Hepatocyte (in vitro differentiated cells): ENCODE data around the gene LCN9. TPM values are rescaled to one million over a fixed set of nuclear protein-coding genes. Genes with fewer than 3 reads are reported as not detected.

Source experiments
- DNase-seq: peaks from one replicate; pipeline ENCODE4 v3.0.0-alpha.2; 2016; ENCODE audit warnings: low spot score
- H2AFZ ChIP-seq: fragments of 200-600 bp; sonication (generic); 2 replicates; pipeline ENCODE4 v1.6.0; 2016; ENCODE audit warnings: antibody characterized with exemption, mild to moderate bottlenecking
- H3K27ac ChIP-seq: fragments of 200-600 bp; sonication (generic); 2 replicates; pipeline ENCODE4 v1.5.1; 2016; ENCODE audit warnings: mild to moderate bottlenecking
- H3K27me3 ChIP-seq: fragments of 200-600 bp; sonication (generic); 2 replicates; pipeline ENCODE4 v1.6.1; 2016
- H3K36me3 ChIP-seq: fragments of 200-600 bp; sonication (generic); replicated peaks from 2 replicates; pipeline ENCODE4 v1.5.1; 2016; ENCODE audit warnings: low read depth; ENCODE audit not compliant: insufficient read depth
- H3K4me1 ChIP-seq: fragments of 200-600 bp; sonication (generic); 2 replicates; pipeline ENCODE4 v1.5.1; 2016; ENCODE audit warnings: mild to moderate bottlenecking, moderate library complexity; ENCODE audit not compliant: insufficient read depth
- H3K4me2 ChIP-seq: fragments of 200-600 bp; sonication (generic); 2 replicates; pipeline ENCODE4 v1.6.0; 2016
- H3K4me3 ChIP-seq: fragments of 200-600 bp; sonication (generic); 2 replicates; pipeline ENCODE4 v1.5.1; 2016; ENCODE audit warnings: mild to moderate bottlenecking
- H3K79me2 ChIP-seq: fragments of 200-600 bp; sonication (generic); 2 replicates; pipeline ENCODE4 v1.6.0; 2017; ENCODE audit warnings: mild to moderate bottlenecking
- H3K9me2 ChIP-seq: fragments of 200-600 bp; sonication (generic); replicated peaks from 2 replicates; pipeline ENCODE4 v1.6.0; 2017; ENCODE audit warnings: mild to moderate bottlenecking; ENCODE audit not compliant: insufficient read depth
- H3K9me3 ChIP-seq: fragments of 200-600 bp; sonication (generic); 2 replicates; pipeline ENCODE4 v1.5.1; 2016; ENCODE audit warnings: low read depth, mild to moderate bottlenecking
- H4K20me1 ChIP-seq: fragments of 200-600 bp; sonication (generic); 2 replicates; pipeline ENCODE4 v1.6.0; 2016; ENCODE audit warnings: mild to moderate bottlenecking; ENCODE audit not compliant: insufficient read depth, poor library complexity, severe bottlenecking
- EZH2 ChIP-seq: fragments of 200-600 bp; sonication (generic); IDR thresholded peaks from 2 replicates; pipeline ENCODE4 v1.6.1; 2016; ENCODE audit warnings: antibody characterized with exemption, mild to moderate bottlenecking, borderline replicate concordance
- EZH2phosphoT487 ChIP-seq: fragments of 200-600 bp; sonication (generic); IDR thresholded peaks from one replicate; pipeline ENCODE4 v1.6.1; 2018; ENCODE audit warnings: antibody characterized with exemption, mild to moderate bottlenecking, low read depth, moderate library complexity; ENCODE audit not compliant: unreplicated experiment, severe bottlenecking
- WGBS: methylation state at CpG from one replicate; pipeline ENCODE4 v1.1.6; 2016; ENCODE audit warnings: low lambda C conversion rate; ENCODE audit errors: missing lambda C conversion rate; 5-methylcytosine and 5-hydroxymethylcytosine counted together
- polyA plus RNA-seq: library from polyadenylated mRNA; unstranded; fragments of >200 nt; fragmentation: Nextera tagmentation; extraction: Ambion mirVana; gene quantifications from 2 replicates; pipeline ENCODE4 v1.2.1, GENCODE V29; 2016
- total RNA-seq: library from RNA; depleted of rRNA; stranded (reverse); fragments of >200 nt; gene quantifications from 2 replicates; pipeline ENCODE4 v1.2.3, GENCODE V29; 2014
- TF ChIP-seq, protein P1 (sequence below): fragments of 200-600 bp; sonication (generic); IDR thresholded peaks from 2 replicates; pipeline ENCODE4 v1.5.1; 2016; ENCODE audit warnings: antibody characterized with exemption, mild to moderate bottlenecking; ENCODE audit not compliant: poor library complexity

LCN9 gene
- total and polyA plus RNA-seq, 2 experiments from 2014 or later: 2.6 to 13.4 TPM

DNA sequence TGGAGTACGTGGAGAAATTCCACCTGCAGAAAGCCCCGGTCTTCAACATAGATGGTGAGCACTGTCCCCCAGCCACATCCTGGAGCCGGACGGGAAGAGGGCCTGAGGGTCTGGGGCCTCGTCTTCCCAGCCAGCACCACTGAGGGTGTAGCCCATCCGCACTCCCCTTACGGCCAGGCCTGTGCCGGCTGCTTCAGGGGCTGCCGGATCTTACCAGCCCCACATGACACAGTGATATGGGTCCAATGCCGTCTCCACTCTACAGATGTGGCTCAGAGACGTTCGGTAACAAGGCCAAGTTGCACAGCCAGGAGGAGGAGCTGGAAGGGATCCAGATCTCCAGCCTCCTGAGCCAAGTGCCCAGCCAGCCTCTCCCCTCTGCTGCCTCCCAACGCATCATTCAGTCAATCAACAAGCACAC lies 45.1 kb upstream of the LCN9 start:
- Histone ChIP-seq H3K36me3 (no peaks in the 10 kb centered on the region), H3K79me2 (no peaks in the 10 kb centered on the region), H4K20me1 (no peaks in the 10 kb centered on the region), H3K9me3 (no peaks in the 10 kb centered on the region), H3K4me3 (no peak overlapping the region), H2AFZ (no peak overlapping the region), H3K27ac (no peak overlapping the region), H3K27me3 (peaks cover 4% of the 10 kb centered on the region), H3K9me2 (no peaks in the 10 kb centered on the region), H3K4me2 (no peak overlapping the region), H3K4me1 (no peaks in the 10 kb centered on the region)
- no peak for DNase-seq
- TF ChIP-seq EZH2phosphoT487 (no peak), EZH2 (no peak)
- 91% methylated on average over 13 of the region's 13 CpGs for WGBS

DNA sequence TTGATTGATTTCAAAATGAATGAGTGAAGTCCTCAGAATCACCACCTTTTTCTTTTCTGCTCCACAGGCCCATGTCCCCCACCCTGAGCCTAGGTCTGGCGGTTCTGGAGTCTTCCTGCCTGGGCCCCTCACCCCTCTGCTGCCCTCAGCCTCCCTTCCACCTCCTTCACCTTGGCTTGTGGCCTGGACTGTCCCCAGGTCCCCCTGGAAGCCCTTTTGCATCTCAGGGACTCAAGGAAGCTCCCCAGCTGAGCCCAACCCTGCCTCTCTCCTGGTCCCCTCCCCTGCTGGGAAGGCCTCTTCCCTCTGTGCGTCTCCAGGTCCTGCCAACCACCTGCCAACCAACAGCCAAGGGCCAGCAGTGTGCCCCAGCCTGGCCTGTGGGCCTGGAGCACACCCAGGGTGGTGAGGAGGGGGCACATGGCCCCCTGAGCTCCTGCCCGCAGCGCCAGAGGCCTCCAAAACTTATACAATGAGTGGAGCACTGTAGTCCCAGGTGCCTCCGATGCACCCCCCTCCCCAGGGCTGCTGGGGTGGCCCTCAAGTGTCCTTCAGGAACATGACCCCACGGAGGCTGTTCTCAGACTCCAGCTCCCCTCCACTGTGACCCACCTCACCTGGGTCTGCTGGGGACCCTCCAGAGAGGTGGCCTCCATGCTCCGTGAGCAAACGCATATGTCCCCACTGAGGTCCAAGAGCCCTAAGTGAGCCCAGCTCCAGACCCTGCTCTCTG lies 44.1 kb upstream of the LCN9 start:
- H3K4me2 ChIP-seq: no peak overlapping the region
- no peak overlapping the region for H2AFZ ChIP-seq
- WGBS: 84% methylated on average over 8 of the region's 8 CpGs
- H3K79me2 ChIP-seq: no peaks in the 10 kb centered on the region
- H4K20me1 ChIP-seq: no peaks in the 10 kb centered on the region
- no peaks in the 10 kb centered on the region for H3K4me1 ChIP-seq
- H3K4me3 ChIP-seq: no peak overlapping the region
- H3K27me3 ChIP-seq: peaks cover 4% of the 10 kb centered on the region
- no peaks in the 10 kb centered on the region for H3K9me2 ChIP-seq
- H3K36me3 ChIP-seq: no peaks in the 10 kb centered on the region
- no peaks in the 10 kb centered on the region for H3K9me3 ChIP-seq
- TF ChIP-seq, protein P1, sequence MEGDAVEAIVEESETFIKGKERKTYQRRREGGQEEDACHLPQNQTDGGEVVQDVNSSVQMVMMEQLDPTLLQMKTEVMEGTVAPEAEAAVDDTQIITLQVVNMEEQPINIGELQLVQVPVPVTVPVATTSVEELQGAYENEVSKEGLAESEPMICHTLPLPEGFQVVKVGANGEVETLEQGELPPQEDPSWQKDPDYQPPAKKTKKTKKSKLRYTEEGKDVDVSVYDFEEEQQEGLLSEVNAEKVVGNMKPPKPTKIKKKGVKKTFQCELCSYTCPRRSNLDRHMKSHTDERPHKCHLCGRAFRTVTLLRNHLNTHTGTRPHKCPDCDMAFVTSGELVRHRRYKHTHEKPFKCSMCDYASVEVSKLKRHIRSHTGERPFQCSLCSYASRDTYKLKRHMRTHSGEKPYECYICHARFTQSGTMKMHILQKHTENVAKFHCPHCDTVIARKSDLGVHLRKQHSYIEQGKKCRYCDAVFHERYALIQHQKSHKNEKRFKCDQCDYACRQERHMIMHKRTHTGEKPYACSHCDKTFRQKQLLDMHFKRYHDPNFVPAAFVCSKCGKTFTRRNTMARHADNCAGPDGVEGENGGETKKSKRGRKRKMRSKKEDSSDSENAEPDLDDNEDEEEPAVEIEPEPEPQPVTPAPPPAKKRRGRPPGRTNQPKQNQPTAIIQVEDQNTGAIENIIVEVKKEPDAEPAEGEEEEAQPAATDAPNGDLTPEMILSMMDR: no peak
- TF ChIP-seq EZH2 (no peak), EZH2phosphoT487 (no peak)
- DNase-seq: no peak
- H3K27ac ChIP-seq: no peak overlapping the region

DNA sequence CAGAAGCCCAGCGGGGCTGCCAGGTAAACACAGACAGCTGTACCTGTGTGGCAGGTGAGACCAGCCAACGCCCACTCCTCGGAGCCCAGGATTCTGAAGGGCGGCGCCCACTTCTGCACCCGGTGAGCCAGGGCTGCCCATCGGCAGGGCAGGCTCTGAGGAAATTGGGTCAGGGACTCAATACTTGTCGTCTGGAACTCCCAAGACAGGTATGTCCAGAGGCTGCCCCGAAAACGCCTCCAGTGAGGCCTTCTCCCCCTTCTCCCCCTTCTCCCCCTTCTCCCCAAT lies 43.6 kb upstream of the LCN9 start:
- no peaks in the 10 kb centered on the region for H3K79me2 ChIP-seq
- no peak for TF ChIP-seq EZH2
- TF ChIP-seq, protein P1: no peak
- no peak for TF ChIP-seq EZH2phosphoT487
- no peaks in the 10 kb centered on the region for H3K9me2 ChIP-seq
- no peak overlapping the region for H3K4me2 ChIP-seq
- no peak overlapping the region for H3K27ac ChIP-seq
- no peaks in the 10 kb centered on the region for H3K36me3 ChIP-seq
- H4K20me1 ChIP-seq: no peaks in the 10 kb centered on the region
- no peak overlapping the region for H2AFZ ChIP-seq
- H3K4me1 ChIP-seq: no peaks in the 10 kb centered on the region
- no peak overlapping the region for H3K4me3 ChIP-seq
- H3K27me3 ChIP-seq: peaks cover 4% of the 10 kb centered on the region
- no peak for DNase-seq
- 87% methylated on average over 7 of the region's 10 CpGs for WGBS
- H3K9me3 ChIP-seq: no peaks in the 10 kb centered on the region

DNA sequence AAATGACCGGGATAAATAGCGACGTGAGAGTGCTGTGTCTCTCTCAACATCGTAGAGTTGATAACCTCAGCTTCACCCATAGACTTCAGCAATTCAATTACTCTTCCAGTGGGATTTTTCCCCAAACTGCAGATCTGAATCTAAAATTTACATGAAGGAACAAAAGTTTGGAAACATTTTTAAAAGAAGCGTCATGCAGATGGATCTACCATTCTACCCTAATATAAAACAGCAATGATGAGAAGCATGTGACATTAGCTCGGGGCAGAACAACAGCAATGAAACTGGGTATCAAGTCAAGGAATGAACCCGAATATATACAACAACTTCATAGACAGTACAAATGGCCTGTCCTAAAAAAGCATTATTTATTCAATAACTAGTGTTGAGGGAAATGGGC lies 42.6 kb upstream of the LCN9 start:
- Histone ChIP-seq H3K9me3 (no peaks in the 10 kb centered on the region), H3K27ac (no peak overlapping the region), H3K36me3 (no peaks in the 10 kb centered on the region), H3K4me2 (no peak overlapping the region), H2AFZ (no peak overlapping the region), H3K27me3 (peaks cover 4% of the 10 kb centered on the region), H3K4me3 (no peak overlapping the region), H3K4me1 (no peaks in the 10 kb centered on the region), H3K9me2 (no peaks in the 10 kb centered on the region), H3K79me2 (no peaks in the 10 kb centered on the region), H4K20me1 (no peaks in the 10 kb centered on the region)
- WGBS: 64% methylated on average over 7 of the region's 7 CpGs
- TF ChIP-seq, protein P1: no peak
- TF ChIP-seq EZH2phosphoT487 (no peak), EZH2 (no peak)
- DNase-seq: no peak
